GM12873 (cell line): ENCODE results near the gene REPS1.

Source experiments
- TF ChIP-seq, protein P1 (sequence below): IDR thresholded peaks from 2 replicates; pipeline ENCODE4 v1.5.1; 2012; ENCODE audit warnings: low read depth, mild to moderate bottlenecking, moderate library complexity, low read length, control low read depth; ENCODE audit not compliant: insufficient read depth; ENCODE audit errors: missing control alignments

Gene REPS1

DNA sequence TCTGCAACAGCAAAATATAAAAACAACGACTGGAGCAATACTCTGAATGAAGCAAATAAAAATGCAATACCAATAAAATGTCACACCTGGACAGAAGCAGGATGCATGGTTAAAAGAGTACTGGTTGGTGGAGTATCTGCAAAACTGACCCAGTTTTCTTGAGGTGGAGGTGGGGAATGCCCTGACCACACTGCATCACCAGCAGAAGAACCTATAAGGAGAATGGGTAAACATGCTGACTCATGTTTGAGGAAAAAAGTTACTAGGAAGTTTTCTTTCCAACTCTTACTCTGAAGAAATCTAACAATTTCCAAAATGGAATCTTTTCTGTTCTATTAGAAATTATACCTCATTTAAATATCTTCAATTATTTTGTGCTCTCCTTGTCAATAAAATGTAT is 43.6 kb downstream of the REPS1 start:
- TF ChIP-seq, protein P1, sequence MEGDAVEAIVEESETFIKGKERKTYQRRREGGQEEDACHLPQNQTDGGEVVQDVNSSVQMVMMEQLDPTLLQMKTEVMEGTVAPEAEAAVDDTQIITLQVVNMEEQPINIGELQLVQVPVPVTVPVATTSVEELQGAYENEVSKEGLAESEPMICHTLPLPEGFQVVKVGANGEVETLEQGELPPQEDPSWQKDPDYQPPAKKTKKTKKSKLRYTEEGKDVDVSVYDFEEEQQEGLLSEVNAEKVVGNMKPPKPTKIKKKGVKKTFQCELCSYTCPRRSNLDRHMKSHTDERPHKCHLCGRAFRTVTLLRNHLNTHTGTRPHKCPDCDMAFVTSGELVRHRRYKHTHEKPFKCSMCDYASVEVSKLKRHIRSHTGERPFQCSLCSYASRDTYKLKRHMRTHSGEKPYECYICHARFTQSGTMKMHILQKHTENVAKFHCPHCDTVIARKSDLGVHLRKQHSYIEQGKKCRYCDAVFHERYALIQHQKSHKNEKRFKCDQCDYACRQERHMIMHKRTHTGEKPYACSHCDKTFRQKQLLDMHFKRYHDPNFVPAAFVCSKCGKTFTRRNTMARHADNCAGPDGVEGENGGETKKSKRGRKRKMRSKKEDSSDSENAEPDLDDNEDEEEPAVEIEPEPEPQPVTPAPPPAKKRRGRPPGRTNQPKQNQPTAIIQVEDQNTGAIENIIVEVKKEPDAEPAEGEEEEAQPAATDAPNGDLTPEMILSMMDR: no peak

DNA sequence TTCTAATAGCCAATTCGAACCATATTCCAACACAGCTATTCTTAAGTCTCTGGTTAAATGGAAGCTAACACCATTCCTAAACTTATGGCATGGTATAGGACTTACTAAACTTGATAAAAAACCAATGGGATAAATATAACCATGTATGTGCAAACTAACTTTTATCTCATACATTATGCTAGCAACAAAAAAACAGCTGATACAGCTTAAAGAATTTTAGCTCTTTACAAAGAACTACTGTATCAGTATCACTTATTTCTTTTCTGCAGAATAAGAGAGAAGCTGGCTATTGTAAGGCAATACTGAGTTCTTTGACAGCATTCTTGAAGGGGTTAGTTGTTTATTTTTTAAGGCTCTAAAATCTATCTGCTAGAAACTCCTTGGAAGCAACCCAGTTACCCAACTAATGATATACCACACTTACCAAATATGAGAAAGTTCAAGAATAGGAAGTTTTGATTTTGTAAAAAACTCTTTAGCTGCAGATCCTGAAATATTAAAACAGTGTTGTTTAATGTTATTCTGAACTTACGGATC is 44.9 kb downstream of the REPS1 start:
- TF ChIP-seq, protein P1: no peak

DNA sequence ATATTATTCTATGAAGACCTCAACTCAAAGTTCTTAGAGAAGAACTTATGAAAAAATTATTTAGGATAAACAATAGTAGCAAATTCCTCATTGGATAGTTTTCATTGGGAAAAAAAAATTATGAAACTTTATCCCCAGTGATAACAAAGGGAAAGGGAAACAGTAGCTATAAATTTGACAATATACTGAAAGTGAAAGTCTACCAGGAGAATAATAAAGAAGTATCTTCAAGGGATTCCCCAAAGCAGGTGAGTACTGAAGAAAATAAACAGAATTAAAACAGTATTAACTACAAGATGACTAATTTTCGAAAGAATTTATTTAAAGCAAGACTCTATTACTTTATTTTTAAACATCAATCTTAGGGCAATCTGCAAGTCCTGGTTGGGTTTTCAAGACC is 56.4 kb downstream of the REPS1 start:
- TF ChIP-seq, protein P1: no peak

DNA sequence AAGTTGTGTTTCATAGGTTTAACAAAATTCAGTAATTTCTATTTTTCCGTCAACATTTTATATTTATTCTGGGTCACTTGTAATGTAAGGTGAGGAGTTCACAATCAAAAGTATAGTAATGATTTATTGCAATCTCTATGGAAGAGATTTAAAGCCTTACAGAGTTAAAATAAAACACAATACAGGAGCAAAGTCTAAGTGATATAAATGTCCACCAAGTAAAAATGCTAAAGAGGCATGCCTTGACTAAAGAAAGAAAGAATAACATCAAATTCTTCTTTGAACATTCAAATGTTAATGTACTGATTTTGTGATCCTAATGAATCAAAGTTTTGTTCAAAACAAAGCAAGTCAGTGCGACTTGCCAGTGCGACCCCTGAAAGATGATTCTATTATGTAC is 61.5 kb downstream of the REPS1 start:
- TF ChIP-seq, protein P1: no peak

DNA sequence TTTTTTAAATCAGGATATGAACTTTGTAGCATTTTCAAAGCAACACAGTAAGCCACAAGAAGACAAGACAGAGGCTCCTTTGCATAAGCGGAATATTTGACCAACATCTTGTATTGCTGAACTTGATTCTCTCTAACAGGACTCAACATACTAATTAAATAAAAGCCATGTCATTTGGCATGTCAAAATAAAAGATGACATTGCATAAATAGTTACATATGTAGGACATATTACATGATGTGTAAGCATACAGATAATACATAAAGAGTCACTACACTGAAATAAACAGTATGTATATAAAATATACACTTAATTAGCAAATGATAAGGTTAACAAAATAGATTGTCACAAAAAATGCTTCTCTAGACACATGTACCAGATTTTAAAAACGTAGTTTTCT is 62.2 kb downstream of the REPS1 start:
- TF ChIP-seq, protein P1: no peak

GRCh38 chr6:138923561-138923960 is 64.5 kb downstream of the REPS1 start:
- TF ChIP-seq, protein P1: no peak

GRCh38 chr6:138920906-138921305 is 67.1 kb downstream of the REPS1 start:
- TF ChIP-seq, protein P1: no peak
